Astrocyte (in vitro differentiated cells and primary cell): ENCODE measurements around the gene TATDN3. TPM values are rescaled to one million over a fixed set of nuclear protein-coding genes. Genes with fewer than 3 reads are reported as not detected.
A peak's percentile ranks its signal among the peaks of the same experiment; 100 is the strongest.
"Not testable (repeated sequence)": the region's sequence is repeated elsewhere in the genome, so short reads cannot be mapped to it uniquely, and the experiment has no call there.

Source experiments
- DNase-seq: peaks from one replicate; pipeline ENCODE4 v3.0.0-alpha.2; 2010; ENCODE audit warnings: low read depth
- FAIRE-seq: peaks from 2 replicates; lab custom pipeline; 2011; peaks lifted over from hg19 to GRCh38; lab: Jason Lieb, UNC
- H2AFZ ChIP-seq: 2 replicates; pipeline ENCODE4 v1.6.0; 2012; ENCODE audit warnings: low read depth, low read length, inconsistent platforms
- H3K27ac ChIP-seq: 2 replicates; pipeline ENCODE4 v1.5.1; 2011; ENCODE audit warnings: low read depth, low read length, inconsistent platforms
- H3K27me3 ChIP-seq: 2 replicates; pipeline ENCODE4 v1.6.0; 2011; ENCODE audit warnings: low read length, inconsistent platforms; ENCODE audit not compliant: insufficient read depth
- H3K36me3 ChIP-seq: 2 replicates; pipeline ENCODE4 v1.5.1; 2011; ENCODE audit warnings: low read length, inconsistent platforms; ENCODE audit not compliant: insufficient read depth
- H3K4me1 ChIP-seq: 2 replicates; pipeline ENCODE4 v1.5.1; 2011; ENCODE audit warnings: low read length, inconsistent platforms; ENCODE audit not compliant: insufficient read depth
- H3K4me2 ChIP-seq: 2 replicates; pipeline ENCODE4 v1.6.0; 2012; ENCODE audit warnings: low read length, inconsistent platforms
- H3K4me3 ChIP-seq: 2 replicates; pipeline ENCODE4 v1.5.1; 2011; ENCODE audit warnings: low read depth, mild to moderate bottlenecking, low read length, inconsistent platforms; ENCODE audit not compliant: insufficient read depth
- H3K79me2 ChIP-seq: 2 replicates; pipeline ENCODE4 v1.6.0; 2012; ENCODE audit warnings: mild to moderate bottlenecking, low read length, inconsistent platforms; ENCODE audit not compliant: insufficient read depth
- H3K9ac ChIP-seq: 2 replicates; pipeline ENCODE4 v1.6.0; 2012; ENCODE audit warnings: mild to moderate bottlenecking, low read length, inconsistent platforms
- H3K9me3 ChIP-seq: 2 replicates; pipeline ENCODE4 v1.5.1; 2012; ENCODE audit warnings: low read depth, mild to moderate bottlenecking, low read length, inconsistent platforms; ENCODE audit not compliant: insufficient read depth
- H4K20me1 ChIP-seq: 2 replicates; pipeline ENCODE4 v1.6.0; 2012; ENCODE audit warnings: low read length, inconsistent platforms; ENCODE audit not compliant: insufficient read depth
- H3K27ac Mint-ChIP-seq: one replicate; pipeline ENCODE4 v1.8.0; 2021; ENCODE audit warnings: mild to moderate bottlenecking, mixed read lengths; ENCODE audit not compliant: unreplicated experiment
- H3K27me3 Mint-ChIP-seq: one replicate; pipeline ENCODE4 v1.8.0; 2021; ENCODE audit warnings: low read depth, mixed read lengths; ENCODE audit not compliant: unreplicated experiment
- H3K36me3 Mint-ChIP-seq: one replicate; pipeline ENCODE4 v1.8.0; 2021; ENCODE audit warnings: low read depth, mixed read lengths; ENCODE audit not compliant: unreplicated experiment
- H3K4me1 Mint-ChIP-seq: one replicate; pipeline ENCODE4 v1.8.0; 2021; ENCODE audit warnings: low read depth, mixed read lengths; ENCODE audit not compliant: unreplicated experiment
- H3K4me3 Mint-ChIP-seq: one replicate; pipeline ENCODE4 v1.8.0; 2021; ENCODE audit warnings: mild to moderate bottlenecking, moderate library complexity, mixed read lengths; ENCODE audit not compliant: unreplicated experiment
- H3K9me3 Mint-ChIP-seq: one replicate; pipeline ENCODE4 v1.8.0; 2021; ENCODE audit warnings: mild to moderate bottlenecking, mixed read lengths; ENCODE audit not compliant: unreplicated experiment
- EZH2 ChIP-seq: IDR thresholded peaks from 2 replicates; pipeline ENCODE4 v1.6.1; 2012; ENCODE audit warnings: mild to moderate bottlenecking, low read length, inconsistent platforms; ENCODE audit not compliant: insufficient read depth
- total RNA-seq: library from RNA; stranded (reverse); gene quantifications from 2 replicates; pipeline ENCODE4 v1.2.1, GENCODE V29; 2021
- TF ChIP-seq, protein P1 (sequence below): IDR thresholded peaks from 2 replicates; pipeline ENCODE4 v1.5.1; 2011; ENCODE audit warnings: low read depth, mild to moderate bottlenecking, inconsistent platforms, low read length, moderate library complexity; ENCODE audit not compliant: insufficient read depth

Gene TATDN3
- total RNA-seq, 1 donor from 2014 or later = 8.6 TPM

DNA sequence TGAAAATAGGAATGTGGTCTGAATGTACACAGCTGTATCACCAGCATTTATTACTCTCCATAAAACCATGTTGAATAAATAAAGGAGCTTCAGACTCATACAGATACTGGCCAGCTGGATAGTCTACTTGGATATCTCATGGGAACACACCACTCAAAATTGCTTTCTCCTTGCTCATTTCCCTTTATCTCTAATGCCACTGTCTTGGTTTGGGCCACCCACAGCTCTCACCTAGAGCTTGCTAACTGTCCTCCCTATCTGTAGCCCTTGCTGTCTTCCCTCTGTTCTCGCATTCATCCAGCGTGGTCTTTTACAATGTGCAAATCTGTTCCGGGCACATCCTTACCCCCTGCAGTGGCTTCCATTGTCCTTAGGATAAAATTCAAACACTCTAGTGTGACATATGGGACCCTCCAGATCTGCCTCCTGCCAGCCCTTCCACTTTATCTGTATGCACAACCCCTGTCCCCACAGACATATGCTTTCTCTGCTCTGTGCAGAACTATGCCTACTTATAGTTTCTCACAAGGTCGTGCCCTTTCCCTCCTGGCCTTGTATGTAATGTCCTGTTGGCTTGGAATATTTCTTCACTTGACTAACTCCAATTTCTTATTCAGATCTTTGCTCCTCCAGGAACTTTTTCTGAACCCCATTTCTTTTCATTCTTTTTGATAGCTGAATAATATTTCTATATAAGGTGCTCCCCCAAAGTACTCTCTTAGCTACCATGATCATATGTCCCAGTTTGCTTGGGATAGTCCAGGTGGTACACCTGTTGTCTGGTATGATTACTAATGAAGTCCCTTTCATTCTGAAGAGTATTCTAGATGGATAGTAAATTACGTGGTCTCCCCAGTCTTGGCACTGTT lies 69.3 kb downstream of the TATDN3 start:
- H3K27ac Mint-ChIP-seq = no peak overlapping the region
- no peaks in the 10 kb centered on the region for H3K27me3 ChIP-seq
- peaks cover 27% of the 10 kb centered on the region for H4K20me1 ChIP-seq
- peaks cover 5% of the 10 kb centered on the region for H3K36me3 ChIP-seq
- H2AFZ ChIP-seq = no peak overlapping the region
- peaks cover 63% of the 10 kb centered on the region for H3K79me2 ChIP-seq
- peaks cover 2% of the 10 kb centered on the region for H3K36me3 Mint-ChIP-seq
- H3K4me3 ChIP-seq = peak overlapping the region; percentile 46
- TF ChIP-seq, protein P1, sequence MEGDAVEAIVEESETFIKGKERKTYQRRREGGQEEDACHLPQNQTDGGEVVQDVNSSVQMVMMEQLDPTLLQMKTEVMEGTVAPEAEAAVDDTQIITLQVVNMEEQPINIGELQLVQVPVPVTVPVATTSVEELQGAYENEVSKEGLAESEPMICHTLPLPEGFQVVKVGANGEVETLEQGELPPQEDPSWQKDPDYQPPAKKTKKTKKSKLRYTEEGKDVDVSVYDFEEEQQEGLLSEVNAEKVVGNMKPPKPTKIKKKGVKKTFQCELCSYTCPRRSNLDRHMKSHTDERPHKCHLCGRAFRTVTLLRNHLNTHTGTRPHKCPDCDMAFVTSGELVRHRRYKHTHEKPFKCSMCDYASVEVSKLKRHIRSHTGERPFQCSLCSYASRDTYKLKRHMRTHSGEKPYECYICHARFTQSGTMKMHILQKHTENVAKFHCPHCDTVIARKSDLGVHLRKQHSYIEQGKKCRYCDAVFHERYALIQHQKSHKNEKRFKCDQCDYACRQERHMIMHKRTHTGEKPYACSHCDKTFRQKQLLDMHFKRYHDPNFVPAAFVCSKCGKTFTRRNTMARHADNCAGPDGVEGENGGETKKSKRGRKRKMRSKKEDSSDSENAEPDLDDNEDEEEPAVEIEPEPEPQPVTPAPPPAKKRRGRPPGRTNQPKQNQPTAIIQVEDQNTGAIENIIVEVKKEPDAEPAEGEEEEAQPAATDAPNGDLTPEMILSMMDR = no peak
- TF ChIP-seq EZH2 = no peak
- H3K27me3 Mint-ChIP-seq = no peaks in the 10 kb centered on the region
- peaks cover 24% of the 10 kb centered on the region for H3K4me1 ChIP-seq
- peaks cover 4% of the 10 kb centered on the region for H3K4me1 Mint-ChIP-seq
- peak overlapping the region; percentile 96 for H3K4me2 ChIP-seq
- no peaks in the 10 kb centered on the region for H3K9me3 Mint-ChIP-seq
- FAIRE-seq (no peak), DNase-seq (peak; percentile 10)
- no peak overlapping the region for H3K4me3 Mint-ChIP-seq
- peak overlapping the region; percentile 8 for H3K9ac ChIP-seq
- no peaks in the 10 kb centered on the region for H3K9me3 ChIP-seq
- H3K27ac ChIP-seq = no peak overlapping the region

DNA sequence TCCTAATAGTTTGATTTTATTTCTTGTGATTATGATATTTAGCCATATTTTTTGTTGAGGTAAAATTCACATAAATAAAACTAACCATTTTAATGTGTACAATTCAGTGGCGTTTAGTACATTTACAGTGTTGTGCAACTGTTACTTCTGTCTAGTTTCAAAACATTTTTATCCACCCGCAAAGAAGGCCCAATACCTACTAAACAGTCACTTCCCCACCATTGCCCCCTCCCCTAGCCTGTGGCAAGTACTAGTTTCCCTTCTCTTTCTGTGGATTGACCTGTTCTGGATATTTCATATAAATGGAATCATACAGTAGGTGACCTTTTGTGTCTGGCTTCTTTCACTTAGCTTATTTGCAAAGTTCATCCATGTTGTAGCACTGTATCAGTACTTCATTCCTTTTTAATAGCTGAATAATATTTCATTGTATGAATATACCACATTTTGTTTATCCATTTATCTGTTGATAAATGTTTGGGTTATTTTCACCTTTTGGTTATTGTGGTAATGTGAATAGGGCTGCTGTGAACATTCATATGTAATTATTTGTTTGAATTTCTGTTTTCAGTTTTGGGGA lies 70.5 kb downstream of the TATDN3 start:
- H3K36me3 Mint-ChIP-seq = peaks cover 2% of the 10 kb centered on the region

DNA sequence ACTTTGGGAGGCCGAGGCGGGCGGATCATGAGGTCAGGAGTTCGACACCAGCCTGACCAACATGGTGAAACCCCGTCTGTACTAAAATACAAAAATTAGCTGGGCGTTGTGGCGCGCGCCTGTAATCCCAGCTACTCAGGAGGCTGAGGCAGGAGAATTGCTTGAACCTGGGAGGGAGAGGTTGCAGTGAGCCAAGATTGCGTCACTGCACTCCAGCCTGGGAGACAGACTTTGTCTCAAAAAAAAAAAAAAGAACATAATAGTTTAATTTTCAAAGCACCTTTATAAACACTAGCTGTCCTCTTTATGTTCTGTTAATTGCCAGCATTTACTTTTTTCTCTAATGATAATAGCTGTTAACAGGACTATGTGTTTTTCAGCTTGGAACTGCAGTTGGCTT lies 71.7 kb downstream of the TATDN3 start:
- DNase-seq, H3K4me3 Mint-ChIP-seq, H3K9ac ChIP-seq, H2AFZ ChIP-seq, H3K9me3 ChIP-seq, H3K9me3 Mint-ChIP-seq, H3K27me3 Mint-ChIP-seq, H3K4me3 ChIP-seq, H3K4me2 ChIP-seq, H3K36me3 ChIP-seq, H3K27ac ChIP-seq, H3K36me3 Mint-ChIP-seq, H3K4me1 Mint-ChIP-seq, H3K27ac Mint-ChIP-seq, FAIRE-seq, H3K27me3 ChIP-seq: not testable (repeated sequence)
- Histone ChIP-seq H3K4me1 (peaks cover 18% of the 10 kb centered on the region), H3K79me2 (peaks cover 61% of the 10 kb centered on the region), H4K20me1 (peaks cover 27% of the 10 kb centered on the region)

More for the DNA sequence above, 70.5 kb downstream of the TATDN3 start:
- no peak overlapping the region for H3K27ac ChIP-seq
- peaks cover 23% of the 10 kb centered on the region for H3K4me1 ChIP-seq
- Mint-ChIP-seq H3K27me3 (no peaks in the 10 kb centered on the region), H3K9me3 (no peaks in the 10 kb centered on the region), H3K4me1 (peaks cover 4% of the 10 kb centered on the region), H3K27ac (no peak overlapping the region), H3K4me3 (no peak overlapping the region)
- FAIRE-seq = no peak
- H3K9me3 ChIP-seq = no peaks in the 10 kb centered on the region
- H3K4me2 ChIP-seq = no peak overlapping the region
- H2AFZ ChIP-seq = no peak overlapping the region
- H3K36me3 ChIP-seq = peaks cover 8% of the 10 kb centered on the region
- DNase-seq = no peak
- H3K27me3 ChIP-seq = no peaks in the 10 kb centered on the region
- no peak overlapping the region for H3K4me3 ChIP-seq
- no peak overlapping the region for H3K9ac ChIP-seq
- H3K79me2 ChIP-seq = peaks cover 63% of the 10 kb centered on the region
- peaks cover 27% of the 10 kb centered on the region for H4K20me1 ChIP-seq
- TF ChIP-seq, protein P1 = no peak
- TF ChIP-seq EZH2 = no peak
